K562 (cell line): ENCODE data around the gene ARID5B. TPM values are rescaled to one million over a fixed set of nuclear protein-coding genes. Genes with fewer than 3 reads are reported as not detected.

Source experiments
- ATAC-seq: fragments of 200-7000 bp; cut with Tn5 transposase; 3 replicates; pipeline ENCODE4 v1.9.1; 2020; ENCODE audit warnings: moderate library complexity
- BruUV-seq: library from RNA; stranded (reverse); fragments of 400-500 nt; replicated peaks from 2 replicates; lab custom pipeline; 2021; lab: Mats Ljungman, UMichigan
- CTCF ChIA-PET: fragments of 300-600 bp; formaldehyde crosslinking; extraction: SDS; loops from one replicate; lab custom pipeline; 2021; ENCODE audit warnings: low intra/inter-chr PET ratio; lab: Yijun Ruan, JAX
- POLR2A ChIA-PET: fragments of 300-600, 350-650 bp; sonication (Branson Sonifier 250); formaldehyde crosslinking; extraction: SDS; loops from one replicate; lab custom pipeline; 2021; ENCODE audit warnings: antibody characterized with exemption, inconsistent platforms; lab: Yijun Ruan, JAX
- DNase-seq, 4 experiments: peaks; one replicate each; pipeline versions ENCODE4 v3.0.0 to v3.0.0-alpha.2; 2011 to 2018; ENCODE audit warnings: low spot score in 3 of 4, mixed read lengths in 3 of 4; ENCODE audit errors: extremely low read depth in 1 of 4
- FAIRE-seq: peaks from 2 replicates; lab custom pipeline; 2011; peaks lifted over from hg19 to GRCh38; lab: Jason Lieb, UNC
- H2AFZ ChIP-seq: 2 replicates; pipeline ENCODE4 v1.6.0; 2011; ENCODE audit warnings: low read depth, low read length, control low read depth, inconsistent platforms
- H3K27ac ChIP-seq: fragments of 200-600 bp; 3 replicates; pipeline ENCODE4 v1.8.0; 2011; ENCODE audit warnings: low read depth, mild to moderate bottlenecking, control low read depth, inconsistent platforms, low read length, moderate library complexity, mixed read lengths; ENCODE audit errors: extremely low read depth
- H3K27me3 ChIP-seq, 2 experiments: fragments of 300-600 bp in 1 of 2; 2 replicates in 1 of 2; 3 replicates in 1 of 2; pipeline versions ENCODE4 v1.6.0 to v1.8.0; 2011; ENCODE audit warnings: inconsistent platforms in 2 of 2, low read length in 2 of 2, mild to moderate bottlenecking in 1 of 2, mixed read lengths in 1 of 2, moderate library complexity in 1 of 2; ENCODE audit not compliant: control insufficient read depth in 2 of 2, insufficient read depth in 2 of 2
- H3K36me3 ChIP-seq: fragments of 300-600 bp; 3 replicates; pipeline ENCODE4 v1.8.0; 2011; ENCODE audit warnings: mild to moderate bottlenecking, low read length, inconsistent platforms; ENCODE audit not compliant: control insufficient read depth, insufficient read depth
- H3K4me1 ChIP-seq, 2 experiments: fragments of 200-600 bp in 1 of 2; replicated peaks in 1 of 2; 2 replicates in 1 of 2; 3 replicates in 1 of 2; pipeline versions ENCODE4 v1.5.1 to v1.8.0; 2011; ENCODE audit warnings: inconsistent platforms in 2 of 2, low read length in 2 of 2, mild to moderate bottlenecking in 1 of 2, mixed read lengths in 1 of 2, moderate library complexity in 1 of 2; ENCODE audit not compliant: control insufficient read depth in 2 of 2, insufficient read depth in 2 of 2
- H3K4me2 ChIP-seq: 2 replicates; pipeline ENCODE4 v1.6.1; 2011; ENCODE audit warnings: low read length, control low read depth, inconsistent platforms, mixed read lengths; ENCODE audit not compliant: insufficient read depth
- H3K4me3 ChIP-seq: fragments of 200-600 bp; sonication (generic), shearing (Covaris generic); 2 replicates; pipeline ENCODE4 v1.5.1; 2016; ENCODE audit warnings: control low read depth, inconsistent platforms
- H3K79me2 ChIP-seq: fragments of 200-600 bp; 3 replicates; pipeline ENCODE4 v1.8.0; 2011; ENCODE audit warnings: low read length, inconsistent platforms; ENCODE audit not compliant: control insufficient read depth, insufficient read depth
- H3K9ac ChIP-seq, 2 experiments: 2 replicates each; pipeline versions ENCODE4 v1.6.0 to v1.6.1; 2011; ENCODE audit warnings: low read depth in 2 of 2, low read length in 2 of 2, control low read depth in 1 of 2, inconsistent platforms in 1 of 2, mild to moderate bottlenecking in 1 of 2, mixed read lengths in 1 of 2; ENCODE audit not compliant: insufficient read depth in 1 of 2
- H3K9me1 ChIP-seq: one replicate; pipeline ENCODE4 v1.6.0; 2011; ENCODE audit warnings: inconsistent platforms, mild to moderate bottlenecking, low read length, moderate library complexity; ENCODE audit not compliant: control insufficient read depth, insufficient read depth
- H3K9me3 ChIP-seq: replicated peaks from 2 replicates; pipeline ENCODE4 v1.5.1; 2011; ENCODE audit warnings: low read depth, low read length, inconsistent platforms; ENCODE audit not compliant: control insufficient read depth, insufficient read depth
- H4K20me1 ChIP-seq: replicated peaks from 2 replicates; pipeline ENCODE4 v1.6.1; 2011; ENCODE audit warnings: low read length, inconsistent platforms, mixed read lengths; ENCODE audit not compliant: control insufficient read depth, insufficient read depth
- ARID1B ChIP-seq: fragments of 450-650 bp; IDR thresholded peaks from 2 replicates; pipeline ENCODE4 v1.6.1; 2016; ENCODE audit warnings: antibody characterized with exemption, mild to moderate bottlenecking, inconsistent platforms
- CSDE1 ChIP-seq, 2 experiments: fragments of 450-650 bp; IDR thresholded peaks; 2 replicates each; pipeline ENCODE4 v1.6.1; 2016; ENCODE audit warnings: mild to moderate bottlenecking in 1 of 2
- CTBP1 ChIP-seq: fragments of 450-650 bp; IDR thresholded peaks from 2 replicates; pipeline ENCODE4 v1.6.1; 2016; ENCODE audit warnings: borderline replicate concordance
- FOSL1 ChIP-seq: fragments of 200-800 bp; sonication (Bioruptor generic); conservative IDR thresholded peaks from 2 replicates; pipeline ENCODE4 v1.6.1; 2016; ENCODE audit warnings: missing genetic modification characterization, missing compliant biosample characterization
- GATA2 ChIP-seq: sonication (generic); formaldehyde crosslinking; IDR thresholded peaks from 2 replicates; pipeline ENCODE4 v1.4.0; 2020; ENCODE audit warnings: mild to moderate bottlenecking, missing genetic modification reagents
- MECOM ChIP-seq: fragments of 250-450 bp; sonication (Bioruptor Pico); IDR thresholded peaks from 2 replicates; pipeline ENCODE4 v1.8.0; 2022; ENCODE audit warnings: inconsistent platforms
- MEIS2 ChIP-seq: fragments of 450-650 bp; IDR thresholded peaks from 2 replicates; pipeline ENCODE4 v1.6.1; 2014; ENCODE audit warnings: mild to moderate bottlenecking; ENCODE audit not compliant: partially characterized antibody
- NFRKB ChIP-seq: fragments of 450-650 bp; IDR thresholded peaks from 2 replicates; pipeline ENCODE4 v1.6.1; 2016; ENCODE audit warnings: low read depth
- SMAD2 ChIP-seq: fragments of 150-350 bp; IDR thresholded peaks from 2 replicates; pipeline ENCODE4 v1.6.1; 2014; ENCODE audit warnings: low read depth, mild to moderate bottlenecking, low read length
- TCF3 ChIP-seq: sonication (generic); formaldehyde crosslinking; IDR thresholded peaks from 2 replicates; pipeline ENCODE4 v1.4.0; 2020; ENCODE audit warnings: mild to moderate bottlenecking, missing genetic modification reagents
- TFE3 ChIP-seq: fragments of 450-650 bp; formaldehyde crosslinking; IDR thresholded peaks from 2 replicates; pipeline ENCODE4 v1.4.0; 2020; ENCODE audit warnings: mild to moderate bottlenecking, mixed read lengths
- USF2 ChIP-seq: sonication (generic); formaldehyde crosslinking; IDR thresholded peaks from 2 replicates; pipeline ENCODE4 v1.5.0; 2020; ENCODE audit warnings: missing genetic modification reagents
- ZBTB5 ChIP-seq: fragments of 450-650 bp; IDR thresholded peaks from 2 replicates; pipeline ENCODE4 v1.6.1; 2017; ENCODE audit warnings: antibody characterized with exemption
- ZNF175 ChIP-seq: fragments of 200-800 bp; sonication (Bioruptor generic); IDR thresholded peaks from 2 replicates; pipeline ENCODE4 v1.6.1; 2016; ENCODE audit warnings: low read depth, mild to moderate bottlenecking, missing genetic modification characterization, missing compliant biosample characterization
- ZNF197 ChIP-seq: fragments of 200-800 bp; sonication (Bioruptor generic); IDR thresholded peaks from 2 replicates; pipeline ENCODE4 v1.6.1; 2016; ENCODE audit warnings: low read depth, missing genetic modification characterization, missing compliant biosample characterization
- ZNF764 ChIP-seq: fragments of 250-450 bp; sonication (Bioruptor Pico); IDR thresholded peaks from 2 replicates; pipeline ENCODE4 v1.4.0; 2020; ENCODE audit warnings: low read depth, mild to moderate bottlenecking, moderate library complexity
- WGBS: fragments of 100-300 bp; shearing (Covaris generic); methylation state at CpG from one replicate; pipeline ENCODE4 v1.1.6; 2016; ENCODE audit warnings: low coverage, mixed read lengths; ENCODE audit not compliant: insufficient coverage; ENCODE audit errors: missing lambda C conversion rate; 5-methylcytosine and 5-hydroxymethylcytosine counted together
- in situ Hi-C: fragments of 300-500 bp; cut with MboI; formaldehyde crosslinking; loops from 4 replicates; pipeline ENCODE4 v1.15.0; 2018; ENCODE audit warnings: inconsistent platforms, mixed read lengths
- intact Hi-C: fragments of 100-400 bp; cut with micrococcal nuclease; formaldehyde crosslinking; loops from 2 replicates; pipeline ENCODE4 v1.14.2; 2022
- polyA plus RNA-seq, 8 experiments: library from polyadenylated mRNA; depleted of rRNA in 4 of 8; stranded (reverse) in 5 of 8; unstranded in 3 of 8; fragments of >200 nt; fragmentation: Nextera tagmentation in 2 of 8; fragmentation: Illumina TruSeq in 1 of 8; extraction: Ambion mirVana in 2 of 8; extraction: Trizol in 1 of 8; gene quantifications; 2 replicates each; pipeline versions ENCODE4 v1.2.1 to v1.2.3, GENCODE V29; 2011 to 2014; ENCODE audit warnings: inconsistent platforms in 1 of 8, missing spikeins in 1 of 8
- total RNA-seq, 7 experiments: library from RNA; depleted of rRNA in 6 of 7; stranded (reverse); fragments of >200 nt in 6 of 7; fragmentation: Illumina TruSeq in 2 of 7; extraction: Trizol in 2 of 7; gene quantifications; 2 replicates each; pipeline versions ENCODE4 v1.2.1 to v1.2.3, GENCODE V29; 2011 to 2021; ENCODE audit warnings: low replicate concordance in 1 of 7

ARID5B gene
- total and polyA plus RNA-seq, 9 of the 15 experiments (the other 6 are each of a cell fraction or from before 2014, with no cell fraction given), result 0.48 to 1.6 (median 0.80) TPM

- no peaks in the 10 kb centered on the region for H3K79me2 ChIP-seq
- H3K9me1 ChIP-seq, result no peaks in the 10 kb centered on the region
- BruUV-seq, result no TSS peak
- no peaks in the 10 kb centered on the region; a peak in 2 of 5 replicates for H3K4me1 ChIP-seq
- WGBS, result 3% methylated on average over 14 of the region's 14 CpGs
- FAIRE-seq (no peak), ATAC-seq (no peak), DNase-seq (peak in 1 of 4 experiments; percentile 31)
- no peak overlapping the region for H3K9ac ChIP-seq
- H3K4me2 ChIP-seq, result no peak overlapping the region
- no peaks in the 10 kb centered on the region for H4K20me1 ChIP-seq
- no peak overlapping the region for H3K4me3 ChIP-seq
- no peaks in the 10 kb centered on the region for H3K36me3 ChIP-seq
- H3K27me3 ChIP-seq, result peaks cover 0 to 19% of the 10 kb centered on the region in 2 experiments; a peak in 1 of 5 replicates
- no peaks in the 10 kb centered on the region for H3K9me3 ChIP-seq
- ChIA-PET POLR2A (interaction anchor here (0.5 kb wide), 1 partner anchor 70 kb away, joined by 3 read pairs; no protein-coding TSS in a partner anchor), CTCF (no interaction called here)
- no peak overlapping the region for H3K27ac ChIP-seq
- intact Hi-C loops (no loop called here), in situ Hi-C loops (no loop called here)
- no peak overlapping the region for H2AFZ ChIP-seq
- no peak for TF ChIP-seq ZNF175 (CRISPR knock-in tag)
- TF ChIP-seq NFRKB, result no peak
- TF ChIP-seq TCF3, result peak; percentile 38
- peak; percentile 65 for TF ChIP-seq FOSL1 (tag)
- TF ChIP-seq TFE3 (CRISPR knock-in tag), result peak; percentile 66
- no peak for TF ChIP-seq SMAD2
- no peak for TF ChIP-seq USF2
- TF ChIP-seq ARID1B, result 0 out of 2 replicates have a peak, but pooled peaks have one; percentile 31
- TF ChIP-seq ZBTB5, result no peak
- TF ChIP-seq MECOM (CRISPR knock-in tag), result no peak
- TF ChIP-seq CTBP1, result 0 out of 2 replicates have a peak, but pooled peaks have one; percentile 34
- TF ChIP-seq ZNF764 (CRISPR knock-in tag), result no peak
- peak; percentile 59 for TF ChIP-seq MEIS2
- peak; percentile 24; the same call in 1 of the 2 replicates for TF ChIP-seq GATA2 (CRISPR knock-in tag)
- TF ChIP-seq CSDE1 (IDR thresholded peaks at IDR 0.05), result no peak
- TF ChIP-seq ZNF197, result no peak
Measured at GRCh38 chr10:62098278-62099121, 197.0 kb downstream of the ARID5B start.
